GM21529 (cell line): ENCODE results near the gene SAMD3.
"Not testable (repeated sequence)": the region's sequence is repeated elsewhere in the genome, so short reads cannot be mapped to it uniquely, and the experiment has no call there.

Source experiments
- ATAC-seq: cut with Tn5 transposase; IDR thresholded peaks from one replicate; pipeline ENCODE4 v1.9.1; 2021; ENCODE audit not compliant: unreplicated experiment

The SAMD3 gene

DNA sequence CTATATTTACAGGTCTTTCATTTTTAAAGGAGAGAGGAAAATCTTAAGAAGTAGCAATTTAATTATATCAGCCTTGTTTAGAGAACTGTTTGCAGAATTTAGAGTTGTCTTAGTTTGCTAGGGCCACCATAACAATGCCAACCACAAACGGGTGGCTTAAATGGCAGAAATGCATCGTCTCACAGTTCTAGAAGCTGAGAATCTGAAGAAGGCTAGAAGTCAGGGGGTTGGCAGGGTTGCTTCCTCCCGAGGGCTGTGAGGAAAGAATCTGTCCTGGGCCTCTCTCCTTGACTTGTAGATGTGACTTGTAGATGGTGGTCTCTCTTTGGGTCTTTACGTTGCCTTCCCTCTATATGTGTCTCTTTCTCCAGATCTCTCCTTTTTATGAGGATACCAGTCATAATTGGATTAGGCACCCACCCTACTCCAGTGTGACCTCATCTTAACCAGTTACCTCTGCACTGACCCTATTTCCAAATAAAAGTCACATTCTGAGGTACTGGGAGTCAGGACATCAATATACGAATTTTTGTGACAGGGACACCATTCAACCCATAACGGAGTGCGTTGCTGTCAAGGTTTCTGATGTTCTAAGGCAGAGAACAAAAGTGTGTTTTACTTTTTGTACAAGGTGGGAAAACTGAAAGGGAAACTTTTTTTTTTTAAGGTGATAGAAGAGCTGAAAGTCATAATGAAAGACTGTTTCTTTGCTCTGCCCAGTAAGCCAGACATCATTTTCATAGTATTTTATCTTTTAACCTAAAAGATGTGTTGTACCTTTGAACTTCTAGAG, 84.4 kb downstream of the SAMD3 start:
- ATAC-seq = peak; percentile 83

DNA sequence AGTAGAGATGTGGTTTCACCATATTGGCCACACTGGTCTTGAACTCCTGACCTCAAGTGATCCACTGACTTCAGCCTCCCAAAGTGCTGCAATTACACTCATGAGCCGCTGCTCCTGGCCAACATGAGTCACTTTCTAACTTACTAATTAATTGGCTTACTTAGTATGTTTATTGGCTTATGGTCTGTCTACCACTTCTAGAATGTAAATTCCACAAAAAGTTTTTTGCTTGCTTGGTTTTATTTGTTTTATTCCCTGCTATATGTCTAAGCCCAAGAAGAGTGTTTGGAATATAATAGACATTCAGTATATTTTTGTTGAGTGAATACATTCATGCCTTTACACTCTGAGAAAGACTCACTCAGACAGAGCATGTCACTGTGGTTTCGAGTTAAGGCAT, 86.0 kb downstream of the SAMD3 start:
- no peak for ATAC-seq

DNA sequence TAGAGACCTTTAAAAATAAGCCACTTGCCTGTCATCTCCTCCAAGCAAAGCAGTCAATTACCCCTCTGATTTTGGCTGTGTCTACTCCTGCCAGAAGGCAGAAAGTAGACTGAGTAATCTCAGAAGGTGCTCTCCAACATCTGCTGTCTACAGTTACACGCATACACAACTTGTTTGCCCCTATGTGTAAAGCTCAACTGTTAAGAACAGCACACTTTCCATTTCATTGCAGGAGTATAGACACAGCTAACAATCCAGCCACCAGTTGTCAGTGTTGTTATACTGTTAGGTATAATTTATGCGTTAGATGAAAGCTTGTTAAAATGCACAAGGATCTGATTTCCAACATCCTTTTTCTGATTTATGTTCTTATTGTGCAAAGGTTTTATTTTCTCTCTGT, 88.2 kb downstream of the SAMD3 start:
- no peak for ATAC-seq

DNA sequence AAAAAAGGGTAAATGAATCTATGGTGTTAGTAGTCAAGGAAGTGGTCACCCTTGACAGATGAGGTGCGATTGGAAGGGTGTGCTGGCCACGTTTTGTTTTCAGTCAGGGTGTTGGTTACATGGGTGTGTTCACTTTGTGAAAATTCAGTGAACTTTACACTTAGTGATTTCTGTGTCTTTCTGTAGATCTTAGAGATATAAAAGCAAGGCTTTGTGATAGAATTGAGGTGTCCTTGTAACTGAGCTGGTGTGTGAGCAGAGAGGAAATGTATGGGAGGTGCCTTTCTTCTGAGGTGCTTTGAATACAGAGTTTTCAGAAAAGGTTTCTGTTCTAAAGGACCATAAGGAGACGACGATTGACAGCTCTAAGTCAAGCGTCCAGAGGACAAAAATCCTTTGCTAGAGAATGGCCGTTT, 90.5 kb downstream of the SAMD3 start:
- ATAC-seq = peak; percentile 76

DNA sequence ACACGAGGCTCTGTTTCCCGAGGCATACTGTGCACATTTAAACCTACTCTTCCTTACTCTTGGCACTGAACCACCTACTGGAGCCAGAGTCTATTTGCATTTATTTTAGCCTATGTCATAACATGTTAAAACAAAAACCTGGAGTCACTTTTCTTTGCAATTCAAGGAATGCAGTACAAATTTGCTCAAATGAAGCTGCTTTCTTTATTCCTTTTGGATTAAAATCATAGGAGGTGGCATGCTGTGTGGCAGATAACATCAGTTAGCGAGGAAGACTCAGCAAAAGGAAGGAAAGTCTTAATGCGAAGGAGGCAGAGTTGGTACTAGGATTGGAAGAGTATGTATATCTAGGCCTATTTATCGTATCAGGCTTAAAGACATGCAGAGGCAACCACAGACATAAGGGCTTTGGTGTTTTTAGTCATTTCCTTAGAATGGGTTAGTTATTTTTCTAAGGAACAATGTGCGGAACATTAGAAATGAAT, 92.9 kb downstream of the SAMD3 start:
- ATAC-seq = no peak

DNA sequence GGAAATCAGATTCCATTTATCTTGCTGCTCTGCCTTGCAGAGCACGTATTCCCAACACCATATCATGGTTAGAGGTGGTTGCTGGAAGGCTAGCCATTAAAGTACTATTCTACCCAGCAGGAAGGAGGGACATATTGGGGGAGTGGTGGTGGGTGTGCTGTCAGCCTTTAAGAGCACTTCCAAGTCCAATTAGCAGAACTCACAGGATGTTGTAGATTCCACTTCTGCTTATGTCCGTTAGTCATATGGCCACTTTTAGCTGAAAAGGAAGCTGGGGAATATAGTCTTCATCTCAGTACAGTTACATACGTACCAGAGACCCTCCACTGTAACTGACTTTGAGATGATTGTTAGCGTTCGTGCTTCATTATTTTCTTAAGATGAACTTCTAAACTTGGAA, 94.4 kb downstream of the SAMD3 start:
- ATAC-seq = no peak

DNA sequence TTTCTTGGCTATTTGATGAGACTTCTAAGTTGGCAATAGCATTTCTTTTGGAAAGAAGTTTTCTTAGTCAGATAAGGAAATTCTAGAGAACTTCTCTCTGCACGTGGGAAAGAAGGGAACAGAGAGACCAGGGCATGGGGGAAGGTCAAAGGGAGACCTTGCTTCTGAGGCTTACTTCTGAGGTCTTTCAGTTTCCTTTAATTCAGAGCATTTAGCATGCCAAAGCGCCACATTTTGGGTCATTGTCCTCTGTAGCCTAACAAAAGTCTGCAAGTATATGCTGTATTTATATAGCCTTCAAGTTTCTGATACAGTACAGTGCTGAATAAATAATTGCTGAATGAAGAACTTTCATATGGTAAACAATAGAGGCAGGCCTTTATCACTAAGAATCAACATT, 95.6 kb downstream of the SAMD3 start:
- no peak for ATAC-seq

DNA sequence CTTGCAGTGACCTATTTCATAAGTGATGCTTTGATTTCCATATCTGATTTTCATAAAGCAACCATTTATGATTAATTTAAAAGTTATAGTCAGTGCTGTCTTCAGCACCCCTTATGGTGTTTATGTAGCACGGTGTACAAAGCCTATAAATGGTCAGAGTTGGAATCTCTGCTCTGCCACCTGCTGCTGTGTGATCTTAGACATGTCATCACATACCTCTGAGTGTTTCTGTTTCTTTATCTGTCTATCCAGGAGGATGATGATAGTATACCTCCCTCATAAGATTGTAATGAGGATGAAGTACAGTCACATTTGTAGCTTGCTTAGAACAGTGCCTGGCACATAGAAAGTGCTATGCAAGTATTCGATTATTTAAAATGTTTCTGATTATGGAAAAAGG, 100.5 kb downstream of the SAMD3 start:
- ATAC-seq = no peak

DNA sequence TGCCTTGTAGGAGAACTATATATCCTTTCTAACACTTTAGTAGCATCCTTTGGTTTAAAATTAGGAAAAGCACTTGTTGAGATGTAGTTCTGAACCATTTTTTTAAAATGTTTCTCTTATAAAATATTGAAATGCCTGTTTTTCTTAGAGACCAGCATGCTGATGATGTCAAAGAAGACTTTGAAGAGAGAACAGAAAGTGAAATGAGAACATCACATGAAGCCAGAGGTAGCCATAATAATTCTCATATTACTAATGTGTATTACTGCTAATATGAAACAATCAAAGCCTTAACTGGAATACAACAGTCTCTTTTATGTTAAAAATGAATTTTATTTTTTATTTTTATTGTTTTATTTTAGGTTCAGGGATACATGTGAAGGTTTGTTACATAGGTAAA, 102.0 kb downstream of the SAMD3 start:
- no peak for ATAC-seq

DNA sequence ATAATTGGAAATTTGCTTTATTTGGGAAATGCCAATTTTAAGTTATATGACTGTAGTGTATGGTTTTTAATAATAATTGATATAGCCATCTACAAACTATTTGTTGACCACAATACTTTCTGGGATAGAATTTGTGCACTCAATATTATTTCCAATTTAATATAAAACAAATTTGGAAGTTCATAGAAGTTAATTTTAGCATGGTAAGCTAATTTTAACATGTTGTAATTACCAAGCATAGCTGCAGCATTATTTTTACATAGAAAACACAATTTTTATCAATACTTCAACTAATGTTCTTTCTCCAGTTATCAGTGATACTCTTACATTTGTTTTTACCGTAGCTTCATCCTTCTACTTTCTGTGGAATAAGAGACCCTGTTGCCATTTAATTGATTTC, 103.5 kb downstream of the SAMD3 start:
- ATAC-seq = no peak

DNA sequence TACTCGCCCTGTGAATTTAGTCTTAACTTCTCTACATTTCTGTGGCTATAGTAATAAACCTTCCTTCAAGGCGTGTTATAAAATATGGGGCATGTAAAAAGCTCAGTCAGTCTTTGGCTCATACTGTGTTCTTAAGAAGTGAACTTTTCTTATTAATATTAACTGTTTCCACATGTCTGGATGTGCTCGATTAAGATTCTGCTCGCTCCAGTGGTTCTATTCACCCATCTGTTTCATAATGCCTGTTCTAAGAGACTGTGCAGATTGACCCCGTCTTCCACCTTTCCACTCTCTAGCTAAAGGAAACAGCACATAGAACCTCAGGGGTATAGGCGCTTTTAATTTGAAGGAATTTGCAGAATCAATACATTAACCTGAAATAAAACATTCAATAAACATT, 104.5 kb downstream of the SAMD3 start:
- no peak for ATAC-seq

DNA sequence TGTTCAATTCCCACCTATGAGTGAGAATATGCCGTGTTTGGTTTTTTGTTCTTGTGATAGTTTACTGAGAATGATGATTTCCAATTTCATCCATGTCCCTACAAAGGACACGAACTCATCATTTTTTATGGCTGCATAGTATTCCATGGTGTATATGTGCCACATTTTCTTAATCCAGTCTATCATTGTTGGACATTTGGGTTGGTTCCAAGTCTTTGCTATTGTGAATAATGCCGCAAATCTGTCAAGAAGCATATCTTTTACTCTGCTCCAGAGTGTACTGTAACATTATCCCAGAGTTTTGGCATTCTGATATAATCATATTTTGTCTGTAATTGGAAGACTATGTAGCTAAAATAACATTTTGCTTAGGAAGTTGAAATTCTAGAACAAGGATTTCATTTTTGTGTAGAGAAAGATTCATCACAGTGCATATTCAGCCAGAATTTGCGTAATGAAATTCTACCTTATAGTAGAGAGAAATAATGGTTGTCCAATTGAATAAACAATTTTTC, 105.5 kb downstream of the SAMD3 start:
- not testable (repeated sequence) for ATAC-seq

DNA sequence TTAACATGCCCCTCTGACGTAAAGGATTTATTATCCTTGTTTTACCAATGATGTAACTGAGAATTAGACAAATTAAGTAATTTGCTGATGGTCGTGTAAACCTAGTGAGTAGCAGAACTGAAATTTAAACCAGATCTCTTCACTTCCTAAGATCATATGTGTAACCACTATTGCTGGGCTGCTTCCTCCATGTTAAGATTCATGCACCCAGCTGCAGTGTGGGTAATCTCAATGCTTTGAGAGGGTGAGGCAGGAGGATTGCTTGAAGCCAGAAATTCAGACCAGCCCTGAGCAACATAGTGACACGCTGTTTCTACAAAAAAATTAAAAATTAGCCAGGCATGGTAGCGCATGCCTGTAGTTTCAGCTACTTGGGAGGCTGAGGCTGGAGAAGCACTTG, 106.5 kb downstream of the SAMD3 start:
- ATAC-seq = peak; percentile 38

DNA sequence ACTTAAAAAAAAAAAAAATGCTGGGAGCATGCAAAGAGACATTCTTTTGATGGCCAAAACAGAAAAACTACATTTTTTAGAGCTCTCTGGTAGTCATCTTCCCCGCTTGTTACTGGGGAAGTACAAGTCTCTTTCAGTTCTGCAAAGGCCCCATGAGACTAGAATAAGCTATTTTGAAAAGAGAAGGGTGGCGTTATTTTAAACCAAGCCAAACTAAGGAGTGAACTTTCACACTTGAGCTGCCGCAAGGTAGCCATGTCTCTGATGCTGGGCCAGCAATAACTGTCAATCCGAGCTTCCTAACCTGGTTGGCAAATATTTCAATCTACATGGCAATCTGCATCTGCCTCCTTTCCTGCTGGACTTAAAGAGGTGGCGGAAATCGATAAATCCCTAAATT, 107.7 kb downstream of the SAMD3 start:
- peak; percentile 98 for ATAC-seq

DNA sequence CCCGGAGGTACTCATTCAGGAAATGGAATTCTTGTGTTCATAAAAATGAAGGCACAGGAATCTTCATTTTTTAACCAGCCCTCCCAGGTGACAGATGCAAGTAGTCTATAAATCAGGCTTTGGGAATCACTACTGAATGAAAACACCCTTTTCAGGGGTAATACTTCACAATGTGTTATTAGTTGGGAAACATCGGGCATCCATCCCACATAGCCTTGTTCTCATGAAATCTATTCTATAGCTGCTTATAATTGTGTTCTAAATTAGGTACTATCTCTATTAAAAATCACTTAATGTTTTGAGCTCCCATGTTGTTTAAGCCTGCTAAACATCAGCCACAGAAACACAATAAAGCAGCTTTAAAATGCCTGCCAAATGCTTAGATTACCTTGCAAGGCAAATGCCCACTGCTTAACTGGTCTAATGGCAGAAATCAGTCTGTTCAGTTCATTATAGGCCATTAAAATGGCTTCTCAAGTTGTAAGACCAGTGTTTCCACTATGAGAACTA, 109.5 kb downstream of the SAMD3 start:
- no peak for ATAC-seq

DNA sequence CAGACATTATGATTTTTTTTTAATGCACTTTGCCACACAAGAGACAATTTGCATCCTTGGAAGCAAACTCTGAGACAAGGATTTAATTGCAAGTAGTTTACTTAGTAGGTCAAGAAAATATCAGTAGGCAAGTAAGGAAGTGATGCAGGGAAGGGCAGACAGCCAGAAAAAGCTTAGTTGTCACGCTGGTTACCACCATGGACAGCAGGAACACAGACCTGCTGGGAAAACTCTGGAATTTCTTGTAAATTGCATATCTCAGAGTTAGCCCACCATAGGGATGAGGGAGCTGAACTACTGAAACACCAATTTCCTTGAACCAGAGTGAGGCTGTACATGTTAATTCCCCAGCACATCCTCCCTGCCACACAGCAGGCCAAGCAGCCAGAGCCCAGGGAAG, 111.7 kb downstream of the SAMD3 start:
- ATAC-seq = no peak

DNA sequence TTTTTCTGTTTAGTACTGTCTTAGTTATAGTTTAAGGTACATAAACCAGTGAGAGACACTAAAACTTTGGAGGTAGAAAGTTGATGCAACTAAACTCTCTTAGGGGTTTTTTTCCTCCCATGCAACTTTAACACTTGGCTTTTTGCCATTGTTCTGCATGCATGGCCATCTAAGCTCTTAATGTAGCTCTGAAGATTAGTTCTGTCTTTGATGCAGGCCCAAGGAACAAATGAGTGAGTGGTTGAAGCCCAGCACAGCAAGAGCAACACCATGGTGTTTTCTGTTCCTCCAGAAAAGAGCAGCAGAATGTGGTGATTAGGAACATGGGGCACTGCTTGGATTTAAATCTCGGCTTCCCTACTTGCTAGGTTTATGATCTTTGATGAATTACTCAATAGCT, 115.0 kb downstream of the SAMD3 start:
- no peak for ATAC-seq

DNA sequence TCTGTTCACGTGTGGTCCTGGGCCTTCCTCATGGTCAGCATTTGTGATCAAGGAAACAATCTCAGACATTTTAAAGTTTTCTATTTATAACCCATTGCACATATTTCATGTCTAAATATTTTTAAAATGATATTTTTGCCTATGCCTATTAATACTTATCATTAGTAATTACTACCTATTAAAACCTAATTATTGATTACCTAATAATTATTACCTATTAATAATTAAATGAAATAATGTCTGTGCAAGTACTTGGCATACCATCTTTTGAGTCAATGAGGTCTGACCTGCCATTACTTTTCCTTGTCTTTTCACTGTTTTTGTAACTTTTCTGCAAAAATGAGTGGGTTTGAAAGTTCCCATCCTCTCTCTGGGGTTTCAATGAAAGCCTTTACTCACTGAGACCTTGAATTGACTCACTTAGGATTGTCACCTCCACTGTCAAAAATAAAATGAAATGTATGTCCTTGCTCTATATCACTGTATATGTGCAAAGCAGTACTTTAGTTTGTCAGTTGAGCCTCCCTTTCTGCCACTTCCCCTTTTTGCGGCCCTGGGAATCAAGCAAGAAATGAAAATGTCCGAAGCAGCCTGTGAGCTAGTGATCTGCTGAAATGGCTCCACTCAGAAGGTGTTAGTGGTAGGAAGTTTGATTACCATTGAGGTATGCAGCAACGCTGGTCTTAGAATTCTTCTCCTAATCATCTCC, 116.6 kb downstream of the SAMD3 start:
- peak; percentile 98 for ATAC-seq

DNA sequence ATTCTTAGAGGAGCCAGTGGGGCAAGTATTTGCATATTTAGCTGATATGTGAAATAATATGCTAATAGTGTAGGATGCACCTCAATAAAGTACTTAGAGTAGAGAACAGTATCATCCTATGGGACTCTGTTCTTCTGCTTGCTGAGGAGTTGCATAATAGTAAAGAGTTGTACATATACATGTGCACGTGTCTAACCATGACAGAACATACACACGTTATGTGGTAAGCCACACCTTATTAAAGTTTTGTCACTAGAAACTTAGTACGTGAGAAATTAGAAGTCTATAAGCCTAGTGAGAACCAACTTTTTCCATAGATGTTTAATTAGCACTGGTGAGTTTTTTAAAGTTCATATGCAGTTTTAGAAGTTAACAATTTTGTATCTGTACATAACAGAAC, 123.6 kb downstream of the SAMD3 start:
- no peak for ATAC-seq

DNA sequence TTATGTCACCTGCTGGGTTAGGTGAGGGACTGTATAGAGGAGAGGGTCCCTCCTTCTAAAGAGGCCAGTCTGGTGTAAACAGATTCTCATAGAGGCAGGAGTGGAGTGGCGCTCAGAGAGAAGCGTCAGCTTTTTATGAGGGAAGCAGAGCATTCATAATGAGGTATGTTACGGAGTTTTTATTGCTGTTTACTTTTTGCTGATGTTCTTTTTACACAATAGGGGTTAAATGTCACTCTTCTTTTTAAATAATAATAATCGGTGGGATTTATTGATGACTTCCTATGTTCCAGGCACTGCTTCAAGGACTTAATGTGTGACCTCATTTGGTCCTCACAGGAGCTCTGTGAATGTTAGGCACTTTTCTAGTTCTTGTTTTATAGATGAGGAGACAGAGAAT, 124.4 kb downstream of the SAMD3 start:
- ATAC-seq = no peak
